NB4 (cell line): ENCODE measurements around the gene TBL2.
"Not testable (repeated sequence)": the region's sequence is repeated elsewhere in the genome, so short reads cannot be mapped to it uniquely, and the experiment has no call there.

ENCODE experiments used
- DNase-seq: peaks from one replicate; pipeline ENCODE4 v3.0.0; 2010; ENCODE audit warnings: low read depth
- H3K4me3 ChIP-seq: one replicate; pipeline ENCODE4 v1.5.1; 2011; ENCODE audit warnings: mild to moderate bottlenecking, low read depth, low read length, moderate library complexity
- CTCF ChIP-seq: IDR thresholded peaks from one replicate; pipeline ENCODE4 v1.5.1; 2012; ENCODE audit warnings: low read depth, low read length
- MAX ChIP-seq: IDR thresholded peaks from 2 replicates; pipeline ENCODE4 v1.6.1; 2011; ENCODE audit warnings: low read depth, low read length
- MYC ChIP-seq: IDR thresholded peaks from 2 replicates; pipeline ENCODE4 v1.6.1; 2011; ENCODE audit warnings: low read depth, low read length
- POLR2A ChIP-seq: IDR thresholded peaks from 2 replicates; pipeline ENCODE4 v1.6.1; 2011; ENCODE audit warnings: mild to moderate bottlenecking; ENCODE audit not compliant: insufficient read length; ENCODE audit errors: extremely low read depth

TBL2 gene

GRCh38 chr7:73570977-73571376 lies 7.4 kb downstream of the TBL2 start:
- no peak for TF ChIP-seq CTCF
- no peak overlapping the region for H3K4me3 ChIP-seq
- no peak for DNase-seq

GRCh38 chr7:73570521-73570920 lies 7.9 kb downstream of the TBL2 start:
- no peak for DNase-seq
- TF ChIP-seq CTCF (no peak), POLR2A (no peak), MYC (no peak), MAX (no peak)
- H3K4me3 ChIP-seq, result no peak overlapping the region

GRCh38 chr7:73569042-73569608 lies 9.3 kb downstream of the TBL2 start:
- TF ChIP-seq MAX (no peak), MYC (no peak), CTCF (peak; percentile 4), POLR2A (no peak)
- no peak for DNase-seq
- H3K4me3 ChIP-seq, result no peak overlapping the region

GRCh38 chr7:73567846-73568685 lies 10.3 kb downstream of the TBL2 start:
- no peak for DNase-seq
- TF ChIP-seq POLR2A (no peak), CTCF (no peak), MYC (no peak), MAX (no peak)
- no peak overlapping the region for H3K4me3 ChIP-seq

- no peak overlapping the region for H3K4me3 ChIP-seq
- TF ChIP-seq MAX, result no peak
- no peak for TF ChIP-seq POLR2A
- TF ChIP-seq CTCF, result no peak
- no peak for TF ChIP-seq MYC
- DNase-seq, result no peak
Measured at GRCh38 chr7:73567140-73567539, 11.2 kb downstream of the TBL2 start.

GRCh38 chr7:73566431-73566830 lies 11.9 kb downstream of the TBL2 start:
- not testable (repeated sequence) for DNase-seq

More at GRCh38 chr7:73566431-73566830, 11.9 kb downstream of the TBL2 start:
- H3K4me3 ChIP-seq, result not testable (repeated sequence)
